ENCODE results near the gene ETFA.

The ETFA gene

DNA sequence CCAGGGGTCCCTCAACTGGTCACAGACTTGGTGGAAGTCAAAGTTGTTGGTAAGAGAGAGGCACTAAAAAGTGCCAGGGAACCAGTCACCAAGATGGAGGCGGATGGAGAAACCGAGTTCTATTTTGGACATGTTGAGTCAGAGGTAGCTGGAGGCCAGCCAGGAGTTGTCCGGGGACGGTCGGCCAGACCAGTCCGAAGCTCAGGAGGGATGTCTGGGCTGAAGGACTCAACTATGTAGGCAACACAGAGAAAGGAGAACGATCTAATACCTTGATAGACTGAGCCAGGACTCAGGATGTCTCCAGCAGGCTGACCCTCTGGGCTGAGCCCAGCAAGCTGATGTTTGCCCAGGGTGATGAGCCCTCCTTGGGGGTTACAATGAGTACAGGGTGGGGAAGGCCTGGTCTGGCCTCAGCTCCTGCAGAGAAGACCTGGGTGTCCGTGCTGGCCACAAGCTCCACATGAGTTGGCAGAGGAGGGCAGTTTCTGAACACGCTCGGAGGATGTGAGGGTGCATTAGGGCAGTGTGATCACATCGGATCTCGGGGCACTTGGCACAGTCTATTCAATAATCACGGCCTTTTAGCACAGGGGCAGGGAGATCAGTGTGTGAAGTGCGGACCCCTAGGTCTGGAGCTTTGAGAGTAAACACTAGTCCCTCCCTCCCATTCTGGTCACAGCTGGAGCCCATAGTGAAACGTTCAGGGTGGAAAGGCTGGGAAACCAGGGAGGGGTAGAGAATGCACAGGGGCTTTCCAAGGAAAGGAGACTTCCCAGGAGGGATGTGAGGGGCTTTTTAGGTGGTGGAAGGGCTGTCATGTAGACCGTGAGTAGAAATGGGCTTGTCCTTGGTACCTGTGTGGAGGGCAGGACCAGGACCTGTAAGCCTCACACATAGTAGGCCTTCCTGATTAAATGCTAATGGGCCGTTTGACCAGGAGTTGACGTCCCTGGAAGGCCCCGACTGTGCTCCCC is 111.9 kb downstream of the ETFA start:
- TF ChIP-seq, protein P1, sequence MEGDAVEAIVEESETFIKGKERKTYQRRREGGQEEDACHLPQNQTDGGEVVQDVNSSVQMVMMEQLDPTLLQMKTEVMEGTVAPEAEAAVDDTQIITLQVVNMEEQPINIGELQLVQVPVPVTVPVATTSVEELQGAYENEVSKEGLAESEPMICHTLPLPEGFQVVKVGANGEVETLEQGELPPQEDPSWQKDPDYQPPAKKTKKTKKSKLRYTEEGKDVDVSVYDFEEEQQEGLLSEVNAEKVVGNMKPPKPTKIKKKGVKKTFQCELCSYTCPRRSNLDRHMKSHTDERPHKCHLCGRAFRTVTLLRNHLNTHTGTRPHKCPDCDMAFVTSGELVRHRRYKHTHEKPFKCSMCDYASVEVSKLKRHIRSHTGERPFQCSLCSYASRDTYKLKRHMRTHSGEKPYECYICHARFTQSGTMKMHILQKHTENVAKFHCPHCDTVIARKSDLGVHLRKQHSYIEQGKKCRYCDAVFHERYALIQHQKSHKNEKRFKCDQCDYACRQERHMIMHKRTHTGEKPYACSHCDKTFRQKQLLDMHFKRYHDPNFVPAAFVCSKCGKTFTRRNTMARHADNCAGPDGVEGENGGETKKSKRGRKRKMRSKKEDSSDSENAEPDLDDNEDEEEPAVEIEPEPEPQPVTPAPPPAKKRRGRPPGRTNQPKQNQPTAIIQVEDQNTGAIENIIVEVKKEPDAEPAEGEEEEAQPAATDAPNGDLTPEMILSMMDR (conservative IDR thresholded peaks at IDR 0.05; ENCODE audit: low read depth), result no peak
- DNase-seq (ENCODE audit: low spot score), result no peak
- CTCF ChIA-PET, result interaction anchor here (0.6 to 1.0 kb wide), 3 partner anchors 8 to 1461 kb away, joined by 3 to 5 read pairs (median 4); no protein-coding TSS in a partner anchor
- POLR2A ChIA-PET (ENCODE audit: low non-redundant PET), result no interaction called here
- H3K27ac ChIP-seq, result peak overlapping the region; percentile 99

DNA sequence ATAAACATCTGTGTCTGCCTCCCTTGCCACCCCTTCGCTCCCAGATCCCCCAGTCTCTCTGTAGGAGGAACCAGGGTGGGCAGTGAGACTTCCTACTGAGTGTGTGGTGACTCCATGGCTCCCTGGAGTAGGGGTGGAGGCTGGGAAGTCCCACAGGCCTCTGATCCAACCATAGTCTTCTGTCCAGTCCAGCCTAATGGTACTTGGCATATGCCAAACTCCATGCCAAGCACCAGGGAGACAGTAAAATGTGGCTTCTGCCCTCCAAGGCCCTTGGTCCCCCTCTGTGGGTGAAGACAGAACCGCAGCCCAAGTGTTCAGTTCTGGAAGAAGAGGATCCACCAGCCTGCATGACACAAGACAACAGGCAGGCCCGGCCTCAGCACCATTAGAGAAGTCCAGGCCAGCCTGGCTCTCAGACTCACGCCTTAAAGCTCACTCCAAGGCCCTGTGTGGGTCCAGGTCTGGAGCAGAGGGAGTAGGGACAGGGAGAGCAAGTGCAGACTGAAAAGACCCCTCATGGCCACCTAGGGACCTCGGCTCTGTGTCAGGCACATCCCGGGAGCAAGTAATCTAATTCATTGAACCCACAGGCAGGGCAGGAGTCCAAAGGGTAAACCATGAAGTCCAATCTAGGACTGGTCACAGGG is 112.7 kb downstream of the ETFA start:
- no peak for DNase-seq (ENCODE audit: low spot score)
- POLR2A ChIA-PET (ENCODE audit: low non-redundant PET), result no interaction called here
- CTCF ChIA-PET, result interaction anchor here (0.7 to 1.0 kb wide), 2 partner anchors 7 to 1462 kb away, joined by 3 to 5 read pairs; no protein-coding TSS in a partner anchor
- peak overlapping the region; percentile 99 for H3K27ac ChIP-seq
- TF ChIP-seq, protein P1 (conservative IDR thresholded peaks at IDR 0.05; ENCODE audit: low read depth), result no peak

DNA sequence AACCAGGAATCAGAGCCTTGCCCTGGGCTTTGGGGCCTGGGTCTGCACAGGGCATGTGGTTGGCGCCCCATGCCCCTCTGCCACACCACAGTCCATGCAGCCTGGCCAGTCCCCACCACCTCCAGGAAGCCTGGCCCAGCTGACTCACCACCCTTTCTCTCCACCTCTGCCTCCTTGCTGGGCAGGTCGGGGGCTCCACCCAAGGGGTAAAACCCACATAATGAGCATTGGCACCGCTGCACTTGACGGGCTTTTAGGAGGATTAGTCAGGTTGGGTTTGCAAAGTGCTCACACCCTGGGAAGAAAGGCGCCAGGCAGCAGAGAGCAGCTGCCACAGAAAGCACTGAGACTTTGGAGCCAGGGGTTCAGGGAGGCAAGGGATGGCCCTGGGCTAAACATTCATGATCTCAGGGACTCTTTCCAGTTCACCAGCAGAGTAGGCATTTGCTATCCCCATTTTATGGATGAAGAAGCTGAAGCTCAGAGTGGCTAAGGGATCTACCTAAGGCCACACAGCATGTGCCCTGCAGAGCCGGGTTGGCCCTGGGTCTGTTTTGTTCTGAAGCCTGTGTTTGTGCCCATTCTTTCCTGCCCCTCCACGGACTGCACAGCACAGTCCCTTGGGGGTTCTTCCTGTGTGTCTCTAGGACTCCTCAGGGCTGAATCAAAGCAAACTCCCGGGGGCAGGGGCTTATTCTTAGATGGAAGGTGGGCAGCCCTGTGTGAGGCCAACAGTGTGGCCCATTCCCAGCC is 113.4 kb downstream of the ETFA start:
- H3K27ac ChIP-seq, result peak overlapping the region; percentile 99
- ChIA-PET POLR2A (ENCODE audit: low non-redundant PET) (no interaction called here), CTCF (no interaction called here)
- DNase-seq (ENCODE audit: low spot score), result peak; percentile 85
- TF ChIP-seq, protein P1 (conservative IDR thresholded peaks at IDR 0.05; ENCODE audit: low read depth), result no peak

DNA sequence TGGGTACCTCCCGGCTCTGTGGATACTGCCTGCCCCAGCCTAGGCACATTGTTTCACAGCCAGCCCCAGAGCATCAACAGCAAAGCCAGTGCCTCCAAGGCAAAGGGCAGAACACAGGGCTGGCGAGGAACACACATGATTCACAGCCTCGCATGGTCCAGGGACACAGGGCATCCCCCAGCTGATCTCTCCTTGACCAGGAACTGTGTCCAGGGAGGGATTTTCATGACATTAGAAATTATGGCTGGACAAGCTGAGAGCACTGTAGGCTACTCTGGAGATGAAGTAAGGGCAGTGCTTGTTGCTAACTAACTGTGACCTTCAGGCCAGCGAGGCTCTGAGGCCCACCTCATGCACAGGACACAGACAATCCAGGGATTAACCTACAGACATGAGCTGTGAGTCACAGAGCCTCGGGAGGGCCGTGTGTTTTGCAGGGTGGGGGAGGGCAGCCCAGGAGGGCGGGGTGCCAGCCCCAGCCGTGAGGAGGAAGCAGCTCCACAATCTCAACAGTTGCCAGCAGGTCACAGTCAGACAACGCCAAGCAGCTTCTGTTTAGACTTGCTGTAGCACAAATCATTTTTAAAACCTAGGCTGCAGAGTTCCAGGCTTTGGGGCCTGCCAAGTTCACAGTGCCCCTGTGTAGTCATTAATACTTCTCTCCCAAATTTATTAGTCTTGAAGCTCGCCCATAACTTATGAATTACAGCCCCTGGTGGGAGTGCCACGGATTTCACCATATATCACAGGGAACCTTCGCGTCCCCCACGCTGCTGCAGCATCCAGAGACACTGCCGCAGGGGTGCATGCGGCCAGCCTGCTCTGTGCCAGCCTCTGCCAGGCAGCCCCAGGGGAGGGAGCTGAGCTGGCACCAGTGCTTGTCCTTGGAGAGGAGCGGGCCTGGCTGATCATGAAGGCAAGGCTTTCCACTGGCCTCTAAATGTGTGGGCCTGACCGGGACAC is 114.7 kb downstream of the ETFA start:
- TF ChIP-seq, protein P1 (conservative IDR thresholded peaks at IDR 0.05; ENCODE audit: low read depth), result no peak
- peak overlapping the region; percentile 99 for H3K27ac ChIP-seq
- CTCF ChIA-PET, result interaction anchor here (0.7 kb wide), 2 partner anchors 37 to 140 kb away, joined by 3 to 4 read pairs; no protein-coding TSS in a partner anchor
- POLR2A ChIA-PET (ENCODE audit: low non-redundant PET), result interaction anchor here (0.6 kb wide), 1 partner anchor 450 kb away, joined by 3 read pairs; no protein-coding TSS in a partner anchor
- peak; percentile 95 for DNase-seq (ENCODE audit: low spot score)

DNA sequence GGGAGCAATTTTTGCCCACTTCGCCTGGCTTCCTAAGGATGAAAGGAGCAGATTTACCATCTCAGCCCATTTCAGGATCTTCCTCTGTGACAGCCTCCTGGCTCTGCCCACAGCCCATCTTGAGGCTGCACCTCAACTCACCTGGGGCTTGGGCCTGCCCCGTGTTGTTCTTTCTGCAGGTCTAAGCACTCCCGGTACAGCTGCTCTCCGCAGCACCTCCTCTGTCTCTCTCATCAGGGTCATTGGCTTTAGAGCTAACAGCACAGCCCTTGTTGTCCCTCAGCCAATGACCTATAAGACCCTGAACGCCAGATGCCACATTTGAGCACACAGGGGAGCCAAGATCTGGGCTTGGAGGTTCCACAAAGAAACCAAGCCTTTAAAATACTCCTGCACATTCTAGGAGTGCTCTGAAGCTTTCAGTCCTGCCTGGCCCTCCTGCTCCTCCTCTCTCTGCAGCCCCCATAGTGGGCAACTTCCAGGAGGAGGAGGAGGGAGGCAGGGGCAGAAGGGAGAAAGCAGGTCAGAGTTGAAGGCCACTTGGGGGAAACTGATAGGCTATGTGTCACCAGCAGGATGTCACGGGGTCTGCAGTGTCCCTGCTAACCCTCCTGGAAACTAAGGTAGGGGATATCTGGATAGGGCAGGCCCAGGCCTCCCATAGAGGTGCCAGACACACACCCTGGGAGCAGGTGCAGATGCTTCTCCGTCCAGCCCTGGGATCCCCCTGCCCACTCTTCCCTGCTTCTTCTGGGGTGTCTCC is 115.6 kb downstream of the ETFA start:
- no peak for DNase-seq (ENCODE audit: low spot score)
- peak overlapping the region; percentile 99 for H3K27ac ChIP-seq
- ChIA-PET POLR2A (ENCODE audit: low non-redundant PET) (no interaction called here), CTCF (interaction anchor here (0.7 kb wide), 1 partner anchor 139 kb away, joined by 4 read pairs; no protein-coding TSS in a partner anchor)
- TF ChIP-seq, protein P1 (conservative IDR thresholded peaks at IDR 0.05; ENCODE audit: low read depth), result no peak
